Upper lobe of left lung (tissue), 4 donors: Measurements from ENCODE around the gene OSER1.

ENCODE experiments used
- EP300 ChIP-seq, 4 donors: sonication (generic); formaldehyde crosslinking; IDR thresholded peaks; one replicate each; pipeline ENCODE4 v1.5.1; 2017; ENCODE audit warnings: antibody characterized with exemption in 4 of 4, control low read depth in 2 of 4
- TF ChIP-seq, protein P1 (sequence below), 6 experiments: fragments of 450-650 bp in 4 of 6; fragments of 200-600 bp in 2 of 6; sonication (generic) in 2 of 6; IDR thresholded peaks; one replicate each; pipeline ENCODE4 v1.5.1; 2016 to 2019; ENCODE audit warnings: antibody characterized with exemption in 6 of 6

DNA sequence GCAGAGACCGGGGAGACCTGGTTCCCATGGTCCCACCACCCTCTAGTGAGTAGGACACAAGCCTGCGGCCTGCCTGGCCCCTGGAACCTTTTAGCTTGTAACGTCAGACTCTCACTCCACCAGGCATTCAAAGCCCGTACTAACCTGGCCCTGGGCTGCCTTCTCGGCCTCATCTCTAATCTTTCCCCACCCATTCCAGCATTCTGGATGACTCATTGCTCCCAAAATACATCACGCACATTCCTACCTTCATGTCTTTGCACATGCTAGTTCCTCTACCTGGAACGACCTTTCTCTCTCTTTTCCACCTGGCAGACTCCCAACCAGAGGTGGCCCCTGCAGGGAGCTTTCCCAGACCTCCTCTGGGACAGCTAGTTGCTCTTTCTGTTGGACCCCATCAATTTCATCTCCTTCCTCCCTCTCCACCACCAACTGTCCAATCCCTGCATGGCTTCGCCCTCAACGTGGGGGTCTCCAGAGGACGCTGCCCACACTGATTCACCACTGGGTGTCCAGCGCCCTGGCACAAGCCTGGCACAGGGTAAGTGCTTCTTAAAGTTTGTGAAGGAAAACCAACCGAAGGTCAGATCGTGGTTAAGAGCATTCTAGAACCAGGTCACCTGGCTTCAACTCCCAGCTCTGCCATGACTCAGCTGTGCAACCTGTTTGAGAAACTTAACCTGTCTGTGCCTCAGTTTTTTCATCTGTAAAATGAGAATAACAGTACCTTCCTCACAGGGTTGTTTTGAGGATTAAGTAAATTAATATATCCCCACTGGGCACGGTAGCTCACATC lies 58.8 kb downstream of the OSER1 start:
- TF ChIP-seq, protein P1, sequence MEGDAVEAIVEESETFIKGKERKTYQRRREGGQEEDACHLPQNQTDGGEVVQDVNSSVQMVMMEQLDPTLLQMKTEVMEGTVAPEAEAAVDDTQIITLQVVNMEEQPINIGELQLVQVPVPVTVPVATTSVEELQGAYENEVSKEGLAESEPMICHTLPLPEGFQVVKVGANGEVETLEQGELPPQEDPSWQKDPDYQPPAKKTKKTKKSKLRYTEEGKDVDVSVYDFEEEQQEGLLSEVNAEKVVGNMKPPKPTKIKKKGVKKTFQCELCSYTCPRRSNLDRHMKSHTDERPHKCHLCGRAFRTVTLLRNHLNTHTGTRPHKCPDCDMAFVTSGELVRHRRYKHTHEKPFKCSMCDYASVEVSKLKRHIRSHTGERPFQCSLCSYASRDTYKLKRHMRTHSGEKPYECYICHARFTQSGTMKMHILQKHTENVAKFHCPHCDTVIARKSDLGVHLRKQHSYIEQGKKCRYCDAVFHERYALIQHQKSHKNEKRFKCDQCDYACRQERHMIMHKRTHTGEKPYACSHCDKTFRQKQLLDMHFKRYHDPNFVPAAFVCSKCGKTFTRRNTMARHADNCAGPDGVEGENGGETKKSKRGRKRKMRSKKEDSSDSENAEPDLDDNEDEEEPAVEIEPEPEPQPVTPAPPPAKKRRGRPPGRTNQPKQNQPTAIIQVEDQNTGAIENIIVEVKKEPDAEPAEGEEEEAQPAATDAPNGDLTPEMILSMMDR (IDR thresholded peaks at IDR 0.05) = no peak
- TF ChIP-seq EP300 (IDR thresholded peaks at IDR 0.05) = no peak
